ENCODE data around the gene IPPK. TPM values are rescaled to one million over a fixed set of nuclear protein-coding genes. Genes with fewer than 3 reads are reported as not detected.
"Not testable (repeated sequence)": the region's sequence is repeated elsewhere in the genome, so short reads cannot be mapped to it uniquely, and the experiment has no call there.

Gene IPPK
- total and polyA plus RNA-seq, 4 experiments from 2014 or later = 6.3 to 7.9 (median 7.3) TPM

DNA sequence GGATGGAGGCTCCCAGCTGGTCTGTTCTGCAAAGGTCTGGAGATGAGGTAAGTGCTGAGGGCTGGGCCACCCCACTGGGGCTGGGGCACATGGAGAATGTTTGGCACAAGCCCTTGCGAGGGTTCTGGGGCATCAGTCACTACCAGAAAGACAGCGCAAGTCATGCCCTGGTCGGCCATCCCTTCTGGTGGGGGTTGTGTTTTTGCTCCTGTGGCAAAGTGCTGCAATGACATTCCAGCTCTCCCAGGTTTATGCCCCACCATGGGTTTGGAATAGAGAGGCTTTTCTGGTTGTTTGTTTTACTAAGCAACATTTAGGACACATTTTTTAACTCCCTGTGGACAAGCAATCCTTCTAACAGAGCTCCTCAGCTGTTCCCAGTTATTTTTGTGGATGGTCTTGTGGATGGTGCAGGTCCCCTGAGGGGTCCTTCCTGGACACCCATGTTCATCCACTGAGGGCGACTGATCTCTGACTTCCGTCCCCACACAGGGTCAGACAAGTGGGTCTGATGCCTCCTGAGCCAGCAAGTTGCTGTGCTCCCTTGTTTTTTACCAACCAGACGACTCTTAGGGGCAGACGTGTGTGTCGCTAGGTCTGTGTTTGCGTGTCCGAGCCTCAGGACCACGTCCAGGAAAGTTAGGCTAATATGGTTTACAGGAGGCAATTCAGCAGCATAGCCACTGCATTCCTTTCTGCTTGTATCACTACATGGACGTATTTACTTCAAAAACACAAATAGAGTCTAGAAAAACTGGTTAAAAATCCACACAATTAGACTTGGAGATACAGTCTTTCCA lies 69.3 kb downstream of the IPPK start:
- Histone ChIP-seq H3K9me3 (ENCODE audit: control insufficient read depth in 1 of 2, low read length in 2 of 2) (no peaks in the 10 kb centered on the region), H3K4me1 (ENCODE audit: insufficient read depth, low read length) (no peaks in the 10 kb centered on the region), H3K36me3 (ENCODE audit: insufficient read depth, low read length) (no peaks in the 10 kb centered on the region), H3K27me3 (ENCODE audit: insufficient read depth, low read length) (no peaks in the 10 kb centered on the region), H3K4me3 (ENCODE audit: low read length in 2 of 2) (no peak overlapping the region), H3K27ac (ENCODE audit: low read depth, low read length) (no peak overlapping the region)
- H3K4me3 Mint-ChIP-seq = no peak overlapping the region
- ChIA-PET POLR2A (ENCODE audit: partially characterized antibody) (no interaction called here), CTCF (ENCODE audit: partially characterized antibody) (interaction anchor here (1.2 kb wide), 1 partner anchor 16 kb away, joined by 3 read pairs; no protein-coding TSS in a partner anchor)
- no peaks in the 10 kb centered on the region for H3K4me1 Mint-ChIP-seq
- no peak for DNase-seq
- intact Hi-C loops (cut with micrococcal nuclease) = no loop called here
- peaks cover 0 to 9% of the 10 kb centered on the region in 2 donors for H3K36me3 Mint-ChIP-seq
- H3K9me3 Mint-ChIP-seq = peaks cover 0 to 23% (median 14%) of the 10 kb centered on the region in 8 donors
- no peak overlapping the region for H3K27ac Mint-ChIP-seq
- H3K27me3 Mint-ChIP-seq = no peaks in the 10 kb centered on the region

GRCh38 chr9:92599938-92600461 lies 69.9 kb downstream of the IPPK start:
- DNase-seq = no peak
- CTCF ChIA-PET (ENCODE audit: partially characterized antibody) = interaction anchor here (1.2 kb wide), 1 partner anchor 17 kb away, joined by 3 read pairs; no protein-coding TSS in a partner anchor
- Mint-ChIP-seq H3K27ac (no peak overlapping the region), H3K9me3 (peaks cover 0 to 16% (median 11%) of the 10 kb centered on the region in 8 donors), H3K27me3 (no peaks in the 10 kb centered on the region), H3K4me1 (no peaks in the 10 kb centered on the region), H3K4me3 (no peak overlapping the region), H3K36me3 (peaks cover 0 to 9% of the 10 kb centered on the region in 2 donors)
- intact Hi-C loops (cut with micrococcal nuclease) = no loop called here
- no peaks in the 10 kb centered on the region for H3K9me3 ChIP-seq (ENCODE audit: control insufficient read depth in 1 of 2, low read length in 2 of 2)
- H3K36me3 ChIP-seq (ENCODE audit: insufficient read depth, low read length) = no peaks in the 10 kb centered on the region
- no peak overlapping the region for H3K4me3 ChIP-seq (ENCODE audit: low read length in 2 of 2)
- H3K27ac ChIP-seq (ENCODE audit: low read depth, low read length) = no peak overlapping the region
- no peaks in the 10 kb centered on the region for H3K27me3 ChIP-seq (ENCODE audit: insufficient read depth, low read length)
- POLR2A ChIA-PET (ENCODE audit: partially characterized antibody) = no interaction called here
- no peaks in the 10 kb centered on the region for H3K4me1 ChIP-seq (ENCODE audit: insufficient read depth, low read length)

DNA sequence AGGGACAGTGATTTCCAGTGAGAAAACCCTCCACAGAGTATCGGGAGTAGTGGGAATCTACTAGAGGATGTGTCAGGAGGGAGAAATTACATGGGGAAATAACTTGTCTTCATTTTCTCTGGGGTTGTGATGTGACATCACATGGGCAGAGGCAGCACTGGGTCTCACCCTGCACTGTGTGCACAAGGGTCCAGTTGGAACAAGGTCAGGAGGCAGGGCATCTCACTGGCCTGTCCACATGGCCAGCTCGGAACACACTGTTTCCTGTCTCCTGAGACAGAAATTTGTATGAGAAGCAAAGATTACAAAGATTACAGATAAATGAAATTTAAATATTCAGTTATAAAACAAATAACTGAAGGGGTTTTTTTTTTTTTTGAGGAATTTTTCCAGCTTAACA lies 71.5 kb downstream of the IPPK start:
- H3K27me3 Mint-ChIP-seq = no peaks in the 10 kb centered on the region
- POLR2A ChIA-PET (ENCODE audit: partially characterized antibody) = no interaction called here
- Histone ChIP-seq H3K27ac (ENCODE audit: low read depth, low read length) (no peak overlapping the region), H3K9me3 (ENCODE audit: control insufficient read depth in 1 of 2, low read length in 2 of 2) (no peaks in the 10 kb centered on the region), H3K4me3 (ENCODE audit: low read length in 2 of 2) (no peak overlapping the region), H3K4me1 (ENCODE audit: insufficient read depth, low read length) (no peaks in the 10 kb centered on the region), H3K36me3 (ENCODE audit: insufficient read depth, low read length) (no peaks in the 10 kb centered on the region), H3K27me3 (ENCODE audit: insufficient read depth, low read length) (no peaks in the 10 kb centered on the region)
- no peak overlapping the region for H3K4me3 Mint-ChIP-seq
- CTCF ChIA-PET (ENCODE audit: partially characterized antibody) = no interaction called here
- H3K36me3 Mint-ChIP-seq = peaks cover 0 to 2% of the 10 kb centered on the region in 2 donors
- H3K4me1 Mint-ChIP-seq = no peaks in the 10 kb centered on the region
- DNase-seq = no peak
- H3K9me3 Mint-ChIP-seq = peaks cover 0 to 4% (median 2%) of the 10 kb centered on the region in 8 donors
- no peak overlapping the region for H3K27ac Mint-ChIP-seq
- intact Hi-C loops (cut with micrococcal nuclease) = no loop called here

DNA sequence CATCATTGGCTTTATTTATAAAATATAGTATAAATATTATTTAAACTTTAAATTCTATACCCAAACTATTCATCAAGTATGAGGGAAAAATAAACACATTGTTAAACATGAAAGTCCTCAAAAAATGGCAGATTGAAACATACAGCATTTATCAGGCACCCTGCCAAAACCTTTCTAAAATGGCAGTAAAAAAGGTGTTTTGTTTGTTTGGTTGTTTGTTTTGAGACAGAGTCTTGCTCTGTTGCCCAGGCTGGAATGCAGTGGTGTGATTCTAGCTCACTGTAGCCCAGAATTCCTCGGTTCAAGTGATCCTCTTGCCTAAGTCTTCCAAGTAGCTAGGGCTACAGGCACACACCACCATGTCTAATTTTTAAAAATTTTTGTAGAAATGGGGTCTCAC lies 74.0 kb downstream of the IPPK start:
- no peak for DNase-seq
- intact Hi-C loops (cut with micrococcal nuclease) = no loop called here
- no peaks in the 10 kb centered on the region for H3K4me1 ChIP-seq (ENCODE audit: insufficient read depth, low read length)
- no peaks in the 10 kb centered on the region for H3K9me3 Mint-ChIP-seq
- no peak overlapping the region for H3K4me3 Mint-ChIP-seq
- H3K36me3 Mint-ChIP-seq = no peaks in the 10 kb centered on the region
- no peaks in the 10 kb centered on the region for H3K36me3 ChIP-seq (ENCODE audit: insufficient read depth, low read length)
- H3K4me3 ChIP-seq (ENCODE audit: low read length in 2 of 2) = no peak overlapping the region
- H3K27ac ChIP-seq (ENCODE audit: low read depth, low read length) = no peak overlapping the region
- H3K27me3 Mint-ChIP-seq = no peaks in the 10 kb centered on the region
- no peaks in the 10 kb centered on the region for H3K9me3 ChIP-seq (ENCODE audit: control insufficient read depth in 1 of 2, low read length in 2 of 2)
- H3K4me1 Mint-ChIP-seq = no peaks in the 10 kb centered on the region
- ChIA-PET POLR2A (ENCODE audit: partially characterized antibody) (no interaction called here), CTCF (ENCODE audit: partially characterized antibody) (no interaction called here)
- H3K27me3 ChIP-seq (ENCODE audit: insufficient read depth, low read length) = no peaks in the 10 kb centered on the region
- H3K27ac Mint-ChIP-seq = no peak overlapping the region

DNA sequence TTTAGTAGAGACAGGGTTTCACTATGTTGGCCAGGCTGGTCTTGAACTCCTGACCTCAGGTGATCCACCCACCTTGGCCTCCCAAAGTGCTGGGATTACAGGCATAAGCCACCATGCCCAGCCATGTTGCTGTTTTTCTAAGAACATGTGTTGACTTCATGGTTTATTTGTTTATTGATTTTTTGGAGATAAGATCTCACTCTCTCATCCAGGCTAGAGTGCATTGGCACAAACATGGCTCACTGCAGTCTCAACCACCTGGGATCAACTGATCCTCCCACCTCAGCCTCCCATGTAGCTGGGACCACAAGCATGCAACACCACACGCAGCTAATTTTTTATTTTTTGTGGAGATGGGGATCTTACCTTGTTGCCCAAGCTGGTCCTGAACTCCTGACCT lies 74.9 kb downstream of the IPPK start:
- H3K36me3 Mint-ChIP-seq, DNase-seq, H3K4me3 Mint-ChIP-seq: not testable (repeated sequence)

DNA sequence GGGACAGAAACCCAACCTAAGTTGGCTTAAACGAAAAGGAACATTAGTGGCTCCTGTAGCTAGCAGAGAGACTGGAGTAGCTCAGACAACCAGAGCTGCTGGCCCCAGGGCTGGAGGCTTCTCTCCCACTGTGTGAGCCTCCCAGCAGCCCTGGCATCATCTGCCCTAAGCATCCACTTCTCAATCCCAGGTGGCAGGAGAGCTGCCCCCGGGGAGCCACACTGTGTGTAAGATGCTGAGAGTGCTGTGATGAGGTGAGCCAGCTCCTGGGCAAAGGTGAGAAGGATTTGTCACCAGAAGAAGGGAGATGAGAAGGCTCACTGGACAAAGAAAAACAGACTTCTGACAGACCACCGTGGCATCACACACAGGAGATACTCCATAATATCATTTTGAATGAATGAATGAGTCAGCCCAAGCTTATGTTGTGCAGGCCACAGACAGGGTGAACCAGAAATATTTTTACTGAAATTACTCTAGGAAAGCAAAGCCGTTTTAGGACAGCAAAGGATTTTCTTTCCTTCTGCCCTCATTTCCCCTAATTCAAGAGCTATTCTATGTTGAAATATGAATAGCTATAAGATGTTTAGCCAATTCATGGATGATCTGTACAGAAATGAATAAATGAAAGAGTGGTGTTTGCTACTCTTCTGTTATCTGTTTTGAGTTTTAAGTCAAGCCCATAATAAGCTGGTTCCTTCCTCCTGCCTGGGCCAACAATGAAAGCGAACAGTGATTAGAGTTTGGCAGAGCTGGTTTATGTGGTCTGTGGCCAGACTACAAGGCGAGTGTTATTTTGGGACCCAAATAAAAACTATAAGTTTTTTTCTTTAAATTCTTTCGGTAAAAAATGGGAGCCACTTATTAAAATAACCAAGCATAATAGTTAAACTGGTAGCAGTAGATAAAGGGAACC lies 76.7 kb downstream of the IPPK start:
- no peak for DNase-seq
- no peaks in the 10 kb centered on the region for H3K9me3 ChIP-seq (ENCODE audit: control insufficient read depth in 1 of 2, low read length in 2 of 2)
- no peaks in the 10 kb centered on the region for H3K27me3 Mint-ChIP-seq
- ChIA-PET POLR2A (ENCODE audit: partially characterized antibody) (no interaction called here), CTCF (ENCODE audit: partially characterized antibody) (no interaction called here)
- peak overlapping the region in 1 of 7 donors; percentile 10 for H3K27ac Mint-ChIP-seq
- intact Hi-C loops (cut with micrococcal nuclease) = no loop called here
- no peak overlapping the region for H3K4me3 ChIP-seq (ENCODE audit: low read length in 2 of 2)
- no peaks in the 10 kb centered on the region for H3K9me3 Mint-ChIP-seq
- H3K36me3 ChIP-seq (ENCODE audit: insufficient read depth, low read length) = no peaks in the 10 kb centered on the region
- H3K4me3 Mint-ChIP-seq = no peak overlapping the region
- no peaks in the 10 kb centered on the region for H3K36me3 Mint-ChIP-seq
- H3K4me1 Mint-ChIP-seq = no peaks in the 10 kb centered on the region
- no peaks in the 10 kb centered on the region for H3K4me1 ChIP-seq (ENCODE audit: insufficient read depth, low read length)
- H3K27ac ChIP-seq (ENCODE audit: low read depth, low read length) = no peak overlapping the region
- H3K27me3 ChIP-seq (ENCODE audit: insufficient read depth, low read length) = no peaks in the 10 kb centered on the region

More for the DNA sequence above, 74.9 kb downstream of the IPPK start:
- H3K4me1 Mint-ChIP-seq; H3K4me3 ChIP-seq (ENCODE audit: low read length in 2 of 2); H3K36me3 ChIP-seq (ENCODE audit: insufficient read depth, low read length); H3K4me1 ChIP-seq (ENCODE audit: insufficient read depth, low read length); H3K9me3 Mint-ChIP-seq; H3K9me3 ChIP-seq (ENCODE audit: control insufficient read depth in 1 of 2, low read length in 2 of 2); H3K27me3 Mint-ChIP-seq; POLR2A ChIA-PET (ENCODE audit: partially characterized antibody); H3K27me3 ChIP-seq (ENCODE audit: insufficient read depth, low read length); H3K27ac ChIP-seq (ENCODE audit: low read depth, low read length); H3K27ac Mint-ChIP-seq; intact Hi-C loops (cut with micrococcal nuclease): not testable (repeated sequence)
- CTCF ChIA-PET (ENCODE audit: partially characterized antibody) = interaction anchor here (0.7 kb wide), 1 partner anchor 22 kb away, joined by 3 read pairs; no protein-coding TSS in a partner anchor

- ChIA-PET CTCF (ENCODE audit: partially characterized antibody) (no interaction called here), POLR2A (ENCODE audit: partially characterized antibody) (no interaction called here)
Observed at GRCh38 chr9:92592537-92592936, 77.4 kb downstream of the IPPK start.

More at GRCh38 chr9:92592537-92592936, 77.4 kb downstream of the IPPK start:
- intact Hi-C loops (cut with micrococcal nuclease) = no loop called here
- Histone ChIP-seq H3K27ac (ENCODE audit: low read depth, low read length) (no peak overlapping the region), H3K9me3 (ENCODE audit: control insufficient read depth in 1 of 2, low read length in 2 of 2) (no peaks in the 10 kb centered on the region), H3K4me3 (ENCODE audit: low read length in 2 of 2) (no peak overlapping the region), H3K4me1 (ENCODE audit: insufficient read depth, low read length) (no peaks in the 10 kb centered on the region), H3K27me3 (ENCODE audit: insufficient read depth, low read length) (no peaks in the 10 kb centered on the region), H3K36me3 (ENCODE audit: insufficient read depth, low read length) (no peaks in the 10 kb centered on the region)
- no peak for DNase-seq
- Mint-ChIP-seq H3K9me3 (no peaks in the 10 kb centered on the region), H3K27me3 (no peaks in the 10 kb centered on the region), H3K4me3 (no peak overlapping the region), H3K36me3 (no peaks in the 10 kb centered on the region), H3K4me1 (no peaks in the 10 kb centered on the region), H3K27ac (no peak overlapping the region)

Measured in CD4-positive, alpha-beta memory T cell (primary cell).